ENCODE results near the gene WDR49.
"Not testable (repeated sequence)": the region's sequence is repeated elsewhere in the genome, so short reads cannot be mapped to it uniquely, and the experiment has no call there.

The WDR49 gene

DNA sequence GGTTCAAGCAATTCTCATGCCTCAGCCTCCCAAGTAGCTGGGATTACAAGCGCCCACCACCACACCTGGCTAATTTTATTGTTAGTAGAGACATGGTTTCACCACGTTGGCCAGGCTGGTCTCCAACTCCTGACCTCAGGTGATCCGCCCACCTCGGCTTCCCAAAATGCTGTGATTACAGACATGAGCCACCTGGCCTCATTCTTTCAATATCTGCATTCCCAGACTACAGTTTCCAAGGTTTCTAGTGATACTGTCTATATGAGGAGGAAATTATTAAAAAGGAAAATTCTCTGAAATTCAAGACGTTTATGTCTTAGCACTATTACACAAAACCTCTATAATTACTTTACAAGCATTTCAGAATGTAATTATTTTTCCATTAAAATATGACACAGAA is 39.5 kb downstream of the WDR49 start:
- DNase-seq (ENCODE audit: low spot score): not testable (repeated sequence)

DNA sequence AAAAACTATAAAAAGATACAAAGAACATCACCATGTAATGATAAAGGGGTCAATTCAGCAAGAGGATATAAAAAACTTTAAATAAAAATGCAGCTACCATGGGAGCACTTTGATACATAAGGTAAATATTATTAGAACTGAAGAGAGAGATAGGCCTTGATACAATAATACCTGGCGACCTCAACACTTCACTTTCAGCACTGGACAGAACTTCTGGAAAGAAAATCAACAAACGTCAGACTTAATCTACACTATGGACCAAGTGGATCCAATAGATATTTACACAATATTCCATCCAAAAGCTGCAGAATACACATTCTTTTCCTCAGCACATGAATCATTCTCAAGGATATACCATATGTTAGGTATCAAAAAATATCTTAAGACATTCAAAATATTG is 42.0 kb downstream of the WDR49 start:
- no peak for DNase-seq (ENCODE audit: low spot score)

DNA sequence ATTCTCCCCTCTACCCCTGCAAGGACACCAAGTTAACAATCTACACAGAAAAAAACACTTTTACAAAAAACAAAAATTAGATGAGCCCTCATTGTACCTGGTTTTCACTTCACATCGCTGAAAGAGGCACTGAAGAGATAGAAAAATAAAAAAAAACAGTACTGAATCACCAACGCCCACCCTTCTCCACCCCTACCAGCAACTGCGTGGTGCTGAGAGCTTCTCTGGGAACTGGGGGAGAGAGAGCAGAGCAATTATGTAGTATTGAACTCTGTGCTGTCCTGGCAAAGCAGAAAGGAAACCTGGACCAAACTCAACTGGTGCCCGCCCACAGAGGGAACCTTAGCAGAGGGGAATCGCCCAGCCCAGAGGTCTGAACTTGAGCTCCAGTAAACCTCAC is 44.6 kb downstream of the WDR49 start:
- DNase-seq (ENCODE audit: low spot score): no peak

- no peak for DNase-seq (ENCODE audit: low spot score)
Observed at GRCh38 chr3:167606836-167607235, 46.9 kb downstream of the WDR49 start.

DNA sequence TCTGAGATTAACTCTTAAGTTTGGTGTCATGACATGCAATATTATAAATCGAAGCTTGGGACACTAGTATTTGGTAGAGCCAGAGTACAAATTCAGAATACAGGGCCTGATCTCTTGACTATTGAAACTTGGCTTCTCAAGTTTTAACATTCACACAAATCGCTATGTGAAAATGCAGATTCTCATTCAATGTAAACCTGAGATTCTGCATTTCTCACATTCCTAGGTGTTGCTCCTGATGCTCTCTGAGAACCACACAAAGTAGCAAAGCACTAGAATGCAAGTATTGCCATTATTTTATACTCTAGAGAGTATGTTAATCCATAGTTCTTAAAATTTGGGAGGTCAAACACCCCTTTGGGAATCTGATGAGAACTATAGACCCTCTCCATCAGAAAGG is 47.9 kb downstream of the WDR49 start:
- DNase-seq (ENCODE audit: low spot score): no peak

DNA sequence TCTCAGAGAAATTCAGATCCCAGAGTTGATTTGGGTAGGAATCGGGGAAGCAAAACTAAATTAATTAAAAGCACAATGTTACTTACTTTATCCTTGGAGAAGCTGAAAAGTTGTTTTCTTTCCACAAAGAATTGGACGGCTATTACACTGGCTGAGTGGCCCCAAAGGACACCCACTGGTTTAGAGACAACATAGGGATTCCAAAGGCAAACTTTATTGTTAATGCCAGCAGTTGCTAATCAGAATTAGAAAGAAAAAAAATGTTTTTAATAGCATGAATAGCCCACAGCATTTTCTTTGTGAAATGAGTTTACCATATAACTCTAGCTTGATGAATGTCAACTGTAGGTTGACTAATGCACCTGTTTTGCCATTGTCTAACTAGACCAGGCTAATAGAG is 51.7 kb downstream of the WDR49 start:
- no peak for DNase-seq (ENCODE audit: low spot score)

DNA sequence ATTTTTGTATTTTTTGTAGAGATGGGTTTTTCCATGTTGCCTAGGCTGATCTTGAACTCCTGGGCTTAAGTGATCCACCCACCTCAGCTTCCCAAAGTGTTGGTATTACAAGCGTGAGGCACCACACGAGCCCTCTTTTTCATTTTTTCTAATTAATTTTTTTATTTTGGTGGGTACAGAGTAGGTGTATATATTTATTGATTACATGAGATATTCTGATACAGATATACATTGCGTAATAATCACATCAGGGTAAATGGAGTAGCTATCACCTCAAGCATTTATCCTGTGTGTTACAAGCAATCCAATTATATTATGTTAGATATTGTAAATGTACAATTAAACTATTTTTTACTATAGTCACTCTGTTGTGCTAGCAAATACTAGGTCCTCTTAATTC is 66.1 kb downstream of the WDR49 start:
- no peak for DNase-seq (ENCODE audit: low spot score)

- DNase-seq (ENCODE audit: low spot score): no peak
Observed at GRCh38 chr3:167575000-167575600, 78.6 kb downstream of the WDR49 start.

DNA sequence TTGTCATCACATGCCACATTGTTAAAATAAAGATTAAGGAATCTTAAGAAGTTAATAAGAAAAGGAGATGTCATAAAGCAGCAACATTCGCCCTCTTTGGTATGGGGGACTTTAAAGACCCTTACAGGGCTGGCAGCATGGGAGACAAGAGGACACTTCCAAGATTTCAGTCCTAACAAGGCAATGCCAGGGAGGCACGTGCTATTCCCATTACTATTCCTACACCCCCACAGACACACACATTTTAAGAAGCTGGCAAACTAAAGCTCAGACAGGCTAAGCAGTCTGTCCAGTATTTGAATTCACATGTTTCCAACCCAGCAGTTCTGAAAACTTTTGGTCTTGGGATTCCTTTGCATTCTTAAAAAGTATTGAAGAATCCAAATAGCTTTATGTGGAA is 80.8 kb downstream of the WDR49 start:
- no peak for DNase-seq (ENCODE audit: low spot score)

DNA sequence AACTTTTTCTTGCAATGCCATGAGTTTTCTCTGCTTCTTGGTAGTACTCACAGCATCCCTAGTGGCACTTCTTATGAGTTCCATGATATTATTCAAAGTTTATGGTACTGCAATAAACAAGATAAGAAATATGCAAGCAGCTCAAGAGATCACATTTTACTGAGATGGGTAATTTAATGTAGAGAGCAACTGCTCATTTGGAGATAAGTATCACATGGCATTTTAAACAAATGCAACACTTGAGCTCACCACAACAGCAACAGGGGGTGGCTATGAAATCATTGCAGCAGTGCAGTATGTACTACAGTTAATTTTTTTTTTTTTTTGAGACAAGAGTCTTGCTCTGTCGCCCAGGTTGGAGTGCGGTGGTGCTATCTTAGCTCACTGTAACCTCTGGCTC is 85.1 kb downstream of the WDR49 start:
- DNase-seq (ENCODE audit: low spot score): no peak

- no peak for DNase-seq (ENCODE audit: low spot score)
Observed at GRCh38 chr3:167565489-167565888, 88.3 kb downstream of the WDR49 start.

- no peak for DNase-seq (ENCODE audit: low spot score)
Observed at GRCh38 chr3:167564612-167565011, 89.1 kb downstream of the WDR49 start.

DNA sequence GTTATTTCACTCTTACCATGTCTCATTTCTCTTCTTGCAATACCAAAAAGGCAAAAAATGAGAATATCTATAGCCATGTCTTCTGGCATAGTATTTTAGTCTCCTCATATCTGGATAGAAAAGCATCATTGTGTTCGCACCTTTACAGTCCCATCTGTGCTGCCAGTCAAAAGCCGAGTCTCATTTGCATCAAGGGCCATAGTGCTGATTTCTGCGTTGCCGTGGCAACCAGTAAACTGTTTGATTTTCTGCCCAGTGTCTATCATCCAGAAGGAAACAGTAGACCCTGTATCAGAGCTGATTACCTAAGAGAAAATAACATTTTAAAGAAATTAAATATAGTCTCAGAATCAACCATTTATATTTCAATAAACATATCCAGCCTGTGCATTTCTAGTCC is 93.8 kb downstream of the WDR49 start:
- DNase-seq (ENCODE audit: low spot score): no peak

- DNase-seq (ENCODE audit: low spot score): no peak
Observed at GRCh38 chr3:167554898-167555297, 98.8 kb downstream of the WDR49 start.

GRCh38 chr3:167538081-167538480 is 115.7 kb downstream of the WDR49 start:
- DNase-seq (ENCODE audit: low spot score): no peak

GRCh38 chr3:167521006-167521355 is 132.8 kb downstream of the WDR49 start:
- DNase-seq (ENCODE audit: low spot score): no peak

- no peak for DNase-seq (ENCODE audit: low spot score)
Observed at GRCh38 chr3:167520266-167521005, 133.3 kb downstream of the WDR49 start.

- no peak for DNase-seq (ENCODE audit: low spot score)
Observed at GRCh38 chr3:167507954-167508353, 145.8 kb downstream of the WDR49 start.

GRCh38 chr3:167502401-167502800 is 151.3 kb downstream of the WDR49 start:
- DNase-seq (ENCODE audit: low spot score): no peak

- no peak for DNase-seq (ENCODE audit: low spot score)
Observed at GRCh38 chr3:167501941-167502340, 151.8 kb downstream of the WDR49 start.

- no peak for DNase-seq (ENCODE audit: low spot score)
Observed at GRCh38 chr3:167497903-167498302, 155.8 kb downstream of the WDR49 start.

DNA sequence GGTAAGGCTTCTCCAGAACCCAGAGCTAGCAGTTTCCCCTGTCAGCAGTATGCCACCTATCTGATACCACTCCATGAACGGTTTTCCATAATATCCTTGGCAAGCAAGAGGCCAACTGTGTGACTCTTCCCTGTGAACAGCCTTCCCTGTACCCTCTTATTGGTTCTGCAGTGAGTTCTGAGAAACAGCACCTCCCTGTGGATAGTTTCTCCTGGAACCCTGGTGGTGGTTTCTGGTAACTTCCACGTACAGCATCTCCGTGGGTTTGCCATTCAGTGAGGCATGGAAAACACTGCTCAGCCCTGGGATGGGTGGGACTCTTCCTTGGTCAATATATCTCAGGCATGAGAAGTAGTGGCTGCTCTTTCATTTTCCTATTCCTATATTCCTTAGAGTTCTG is 160.5 kb downstream of the WDR49 start:
- DNase-seq (ENCODE audit: low spot score): no peak

GRCh38 chr3:167491621-167492020 is 162.1 kb downstream of the WDR49 start:
- no peak for DNase-seq (ENCODE audit: low spot score)

- DNase-seq (ENCODE audit: low spot score): no peak
Observed at GRCh38 chr3:167489571-167489970, 164.2 kb downstream of the WDR49 start.

Data from CD4-positive, alpha-beta T cell treated with Interleukin-6 at 100 ng/mL for 8 hours (primary cell).